Measurements from ENCODE around the gene TNF. TPM values are rescaled to one million over a fixed set of nuclear protein-coding genes. Genes with fewer than 3 reads are reported as not detected.

Gene TNF
- polyA plus RNA-seq, 1 donor (not counting 4 experiments of a cell fraction or from before 2014, with no cell fraction given), result 2.3 TPM

DNA sequence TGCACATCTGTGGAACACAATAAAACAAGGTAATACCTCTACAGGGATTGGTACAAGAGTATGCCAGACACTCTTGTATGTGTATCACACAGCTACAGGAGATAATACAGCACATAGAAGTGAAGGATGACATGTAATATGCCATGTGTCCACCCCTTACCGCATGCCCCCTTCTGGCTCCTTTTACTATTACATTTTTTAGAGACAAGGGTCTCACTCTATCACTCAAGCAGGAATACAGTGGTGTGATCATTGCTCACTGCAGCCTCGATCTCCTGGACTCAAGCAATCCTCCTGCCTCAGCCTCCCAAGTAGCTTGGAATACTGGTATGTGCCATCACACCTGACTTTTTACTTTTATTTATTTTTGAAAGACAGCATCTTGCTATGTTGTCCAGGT lies 21.6 kb downstream of the TNF start:
- Histone ChIP-seq H3K27me3 (ENCODE audit: control insufficient read depth, extremely low read depth, insufficient read depth, low read length) (no peaks in the 10 kb centered on the region), H3K9ac (ENCODE audit: control insufficient read depth, extremely low read depth, insufficient read depth, low read length) (no peak overlapping the region), H3K36me3 (ENCODE audit: control insufficient read depth in 2 of 2, extremely low read depth in 1 of 2, insufficient read depth in 2 of 2, low read length in 2 of 2) (no peaks in the 10 kb centered on the region), H3K79me2 (ENCODE audit: control insufficient read depth, insufficient read depth, low read length) (no peaks in the 10 kb centered on the region), H2AFZ (ENCODE audit: control insufficient read depth, low read length) (no peak overlapping the region), H3K27ac (ENCODE audit: control insufficient read depth, insufficient read depth, low read length) (no peak overlapping the region), H3K4me2 (ENCODE audit: control insufficient read depth, extremely low read depth, insufficient read depth, low read depth, low read length) (no peak overlapping the region), H3K4me1 (ENCODE audit: control insufficient read depth, extremely low read depth, insufficient read depth, low read length) (no peaks in the 10 kb centered on the region), H3K9me1 (ENCODE audit: control insufficient read depth, extremely low read depth, insufficient read depth, low read length) (no peaks in the 10 kb centered on the region), H3K9me3 (ENCODE audit: control insufficient read depth, low read depth, low read length) (no peaks in the 10 kb centered on the region), H4K20me1 (ENCODE audit: control insufficient read depth, extremely low read depth, insufficient read depth, low read length) (no peaks in the 10 kb centered on the region), H3K4me3 (ENCODE audit: control insufficient read depth in 2 of 3, extremely low read depth in 1 of 3, insufficient read depth in 2 of 3, low read depth in 1 of 3, low read length in 3 of 3) (no peak overlapping the region)
- FAIRE-seq (no peak), DNase-seq (ENCODE audit: low read depth, low spot score) (no peak)
- TF ChIP-seq EZH2 (IDR thresholded peaks at IDR 0.05; ENCODE audit: low read length) (no peak), CTCF (optimal IDR thresholded peaks at IDR 0.05 in 1 of 3, IDR thresholded peaks at IDR 0.05 in 1 of 3, conservative IDR thresholded peaks at IDR 0.05 in 1 of 3; ENCODE audit: extremely low read depth in 1 of 3, insufficient read depth in 2 of 3, low read length in 3 of 3) (peak; percentile 3 to 47 (median 34))
- dilution Hi-C loops (cut with MboI; ENCODE audit: extremely low pct_ligation_motif_present, low sequenced_read_pairs), result no loop called here

GRCh38 chr6:31607317-31607716 lies 32.0 kb downstream of the TNF start:
- Histone ChIP-seq H3K27me3 (ENCODE audit: control insufficient read depth, extremely low read depth, insufficient read depth, low read length) (no peaks in the 10 kb centered on the region), H2AFZ (ENCODE audit: control insufficient read depth, low read length) (no peak overlapping the region), H3K4me3 (ENCODE audit: control insufficient read depth in 2 of 3, extremely low read depth in 1 of 3, insufficient read depth in 2 of 3, low read depth in 1 of 3, low read length in 3 of 3) (no peak overlapping the region), H4K20me1 (ENCODE audit: control insufficient read depth, extremely low read depth, insufficient read depth, low read length) (no peaks in the 10 kb centered on the region), H3K79me2 (ENCODE audit: control insufficient read depth, insufficient read depth, low read length) (no peaks in the 10 kb centered on the region), H3K36me3 (ENCODE audit: control insufficient read depth in 2 of 2, extremely low read depth in 1 of 2, insufficient read depth in 2 of 2, low read length in 2 of 2) (no peaks in the 10 kb centered on the region), H3K27ac (ENCODE audit: control insufficient read depth, insufficient read depth, low read length) (no peak overlapping the region), H3K9me3 (ENCODE audit: control insufficient read depth, low read depth, low read length) (no peaks in the 10 kb centered on the region), H3K9me1 (ENCODE audit: control insufficient read depth, extremely low read depth, insufficient read depth, low read length) (no peaks in the 10 kb centered on the region), H3K4me2 (ENCODE audit: control insufficient read depth, extremely low read depth, insufficient read depth, low read depth, low read length) (no peak overlapping the region), H3K4me1 (ENCODE audit: control insufficient read depth, extremely low read depth, insufficient read depth, low read length) (no peaks in the 10 kb centered on the region), H3K9ac (ENCODE audit: control insufficient read depth, extremely low read depth, insufficient read depth, low read length) (no peak overlapping the region)
- TF ChIP-seq CTCF (optimal IDR thresholded peaks at IDR 0.05 in 1 of 3, IDR thresholded peaks at IDR 0.05 in 1 of 3, conservative IDR thresholded peaks at IDR 0.05 in 1 of 3; ENCODE audit: extremely low read depth in 1 of 3, insufficient read depth in 2 of 3, low read length in 3 of 3) (no peak), EZH2 (IDR thresholded peaks at IDR 0.05; ENCODE audit: low read length) (no peak)
- DNase-seq (ENCODE audit: low read depth, low spot score), result no peak
- FAIRE-seq, result no peak
- dilution Hi-C loops (cut with MboI; ENCODE audit: extremely low pct_ligation_motif_present, low sequenced_read_pairs), result no loop called here
